HEK293T (cell line): ENCODE results near the gene THEMIS.

ENCODE experiments used
- ARNT ChIP-seq: fragments of 450-650 bp; IDR thresholded peaks from 2 replicates; pipeline ENCODE4 v1.6.1; 2017; ENCODE audit warnings: mild to moderate bottlenecking
- BHLHE40 ChIP-seq: fragments of 450-650 bp; IDR thresholded peaks from 2 replicates; pipeline ENCODE4 v1.6.1; 2016; ENCODE audit warnings: mild to moderate bottlenecking, moderate library complexity, borderline replicate concordance
- CTBP1 ChIP-seq: fragments of 450-650 bp; IDR thresholded peaks from 2 replicates; pipeline ENCODE4 v1.6.1; 2016; ENCODE audit warnings: borderline replicate concordance
- ELF4 ChIP-seq: fragments of 450-650 bp; IDR thresholded peaks from 2 replicates; pipeline ENCODE4 v1.6.1; 2017; ENCODE audit warnings: antibody characterized with exemption
- FOXA1 ChIP-seq: fragments of 450-650 bp; IDR thresholded peaks from 2 replicates; pipeline ENCODE4 v1.6.1; 2016; ENCODE audit warnings: mild to moderate bottlenecking
- FOXK2 ChIP-seq: fragments of 450-650 bp; IDR thresholded peaks from 2 replicates; pipeline ENCODE4 v1.6.1; 2016; ENCODE audit warnings: mild to moderate bottlenecking
- FOXM1 ChIP-seq: fragments of 450-650 bp; IDR thresholded peaks from 2 replicates; pipeline ENCODE4 v1.6.1; 2017; ENCODE audit warnings: mild to moderate bottlenecking, borderline replicate concordance
- HDGF ChIP-seq: fragments of 450-650 bp; IDR thresholded peaks from 2 replicates; pipeline ENCODE4 v1.6.1; 2017; ENCODE audit warnings: antibody characterized with exemption, borderline replicate concordance
- L3MBTL2 ChIP-seq: fragments of 450-650 bp; conservative IDR thresholded peaks from 2 replicates; pipeline ENCODE4 v1.6.1; 2016; ENCODE audit warnings: mild to moderate bottlenecking
- NFRKB ChIP-seq: fragments of 450-650 bp; IDR thresholded peaks from 2 replicates; pipeline ENCODE4 v1.6.1; 2016; ENCODE audit warnings: mild to moderate bottlenecking, moderate library complexity
- SP1 ChIP-seq: fragments of 450-650 bp; IDR thresholded peaks from 2 replicates; pipeline ENCODE4 v1.6.1; 2017
- SUZ12 ChIP-seq: fragments of 450-650 bp; IDR thresholded peaks from 2 replicates; pipeline ENCODE4 v1.6.1; 2016; ENCODE audit warnings: mild to moderate bottlenecking
- TARDBP ChIP-seq: fragments of 450-650 bp; IDR thresholded peaks from 2 replicates; pipeline ENCODE4 v1.6.1; 2016
- ZNF384 ChIP-seq: fragments of 450-650 bp; IDR thresholded peaks from 2 replicates; pipeline ENCODE4 v1.6.1; 2016

DNA sequence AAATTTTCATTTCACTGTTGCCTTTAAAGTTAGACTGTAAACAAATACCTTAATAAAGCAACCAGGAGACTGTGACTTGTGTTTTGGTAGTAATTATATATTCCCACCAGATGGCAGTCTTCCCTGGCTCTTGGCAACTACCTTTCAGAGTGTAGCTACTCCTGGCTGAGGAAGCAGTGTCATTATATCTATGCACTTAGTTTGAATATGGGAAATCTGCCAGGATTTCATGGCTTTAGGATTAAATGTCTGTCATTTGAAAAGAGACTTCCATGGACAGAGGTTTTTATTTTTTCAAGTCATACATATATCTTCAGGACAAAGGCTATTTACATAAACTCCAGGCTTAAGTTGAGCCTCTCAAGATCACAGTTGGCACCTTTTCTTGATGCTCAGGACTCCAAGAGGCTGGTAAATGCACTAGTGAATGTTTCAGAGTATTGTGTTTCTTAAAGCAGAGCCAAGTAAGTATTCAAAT lies 163.8 kb downstream of the THEMIS start:
- no peak for TF ChIP-seq SP1
- no peak for TF ChIP-seq NFRKB
- TF ChIP-seq ARNT: no peak
- no peak for TF ChIP-seq FOXK2
- TF ChIP-seq TARDBP: no peak
- no peak for TF ChIP-seq FOXM1
- no peak for TF ChIP-seq ZNF384
- TF ChIP-seq L3MBTL2: no peak
- no peak for TF ChIP-seq SUZ12
- TF ChIP-seq BHLHE40: no peak
- TF ChIP-seq HDGF: no peak
- TF ChIP-seq CTBP1: no peak
- no peak for TF ChIP-seq FOXA1
- TF ChIP-seq ELF4: no peak
